GM12873 (cell line): ENCODE data around the gene S1PR3.

Experiments used
- CTCF ChIP-seq: IDR thresholded peaks from 2 replicates; pipeline ENCODE4 v1.5.1; 2012; ENCODE audit warnings: low read depth, mild to moderate bottlenecking, moderate library complexity, low read length, control low read depth; ENCODE audit not compliant: insufficient read depth; ENCODE audit errors: missing control alignments

The S1PR3 gene

GRCh38 chr9:89039664-89040063, 48.4 kb downstream of the S1PR3 start:
- TF ChIP-seq CTCF, result no peak

- no peak for TF ChIP-seq CTCF
Measured at GRCh38 chr9:89042984-89043383, 51.7 kb downstream of the S1PR3 start.

- TF ChIP-seq CTCF, result no peak
Measured at GRCh38 chr9:89044104-89044503, 52.8 kb downstream of the S1PR3 start.

GRCh38 chr9:89044881-89045280, 53.6 kb downstream of the S1PR3 start:
- TF ChIP-seq CTCF, result no peak

- no peak for TF ChIP-seq CTCF
Measured at GRCh38 chr9:89046832-89047231, 55.6 kb downstream of the S1PR3 start.

- no peak for TF ChIP-seq CTCF
Measured at GRCh38 chr9:89047667-89048066, 56.4 kb downstream of the S1PR3 start.

- no peak for TF ChIP-seq CTCF
Measured at GRCh38 chr9:89048616-89049015, 57.3 kb downstream of the S1PR3 start.
